NCI-H1694 treated with DMSO at 0.1 percent for 48 hours (cell line): ENCODE results near the gene IFT27.
"Not testable (repeated sequence)": the region's sequence is repeated elsewhere in the genome, so short reads cannot be mapped to it uniquely, and the experiment has no call there.

Experiments used
- DNase-seq: peaks from one replicate; lab custom pipeline; 2025; lab: John Stamatoyannopoulos, UW

Gene IFT27

DNA sequence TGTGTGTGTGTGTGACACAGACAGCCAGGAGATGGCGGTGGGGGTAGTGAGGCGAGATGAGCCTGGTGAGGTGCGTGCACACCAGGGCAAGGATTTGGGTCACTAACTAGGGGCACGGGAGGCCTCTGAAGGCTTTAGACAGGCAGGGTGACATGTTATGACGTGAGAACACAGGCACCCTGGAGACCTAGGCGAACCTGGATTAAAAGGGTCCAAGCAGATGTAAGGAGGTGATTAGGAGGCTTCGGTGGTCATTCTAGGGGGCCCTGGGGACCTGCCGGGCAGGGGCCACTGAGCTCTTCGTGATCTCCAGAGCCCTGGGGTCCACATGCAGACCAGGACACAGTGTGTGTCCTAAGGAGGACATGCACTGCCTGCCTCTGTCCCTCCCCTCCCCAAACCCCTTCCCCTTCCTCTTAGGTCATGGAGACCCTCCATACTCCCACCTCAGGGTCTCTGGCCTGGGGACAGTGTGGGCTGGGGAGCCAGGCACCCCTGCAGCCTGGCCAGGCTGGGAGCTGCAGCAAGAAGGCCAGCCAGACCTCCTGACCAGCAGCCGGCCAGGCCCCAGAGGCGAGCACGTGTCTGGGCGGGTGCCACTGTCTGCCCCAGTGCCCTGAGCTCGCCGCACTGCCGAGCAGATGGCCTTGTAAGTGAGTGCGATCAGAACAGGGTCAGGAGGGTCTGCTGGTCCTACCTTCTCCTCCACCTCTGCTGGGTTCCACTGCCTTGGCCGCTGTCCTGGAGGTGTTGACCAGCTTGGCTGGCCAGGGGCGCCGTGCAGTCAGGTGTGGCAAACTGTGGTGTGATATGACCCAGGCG is 32.1 kb downstream of the IFT27 start:
- no peak for DNase-seq

DNA sequence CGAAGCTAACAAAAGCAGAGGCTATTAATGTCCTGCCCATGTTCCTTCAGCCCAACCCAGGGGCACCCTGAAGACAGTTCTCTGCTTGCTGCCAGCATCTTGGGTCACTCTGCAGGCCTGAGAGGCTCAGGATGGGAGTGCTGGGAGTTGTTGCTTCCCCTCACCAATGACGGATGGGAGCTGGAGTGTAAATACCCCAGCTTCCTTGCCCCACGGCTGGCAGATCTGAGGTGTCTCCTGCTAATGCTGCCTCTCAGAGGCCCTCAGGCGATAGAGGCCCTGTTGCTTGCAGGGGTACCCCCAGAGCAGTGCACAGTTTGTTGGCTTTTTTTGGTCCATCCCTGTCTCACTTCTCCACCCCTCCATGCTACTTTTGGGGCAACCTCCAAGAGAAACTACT is 32.9 kb downstream of the IFT27 start:
- DNase-seq, result no peak

DNA sequence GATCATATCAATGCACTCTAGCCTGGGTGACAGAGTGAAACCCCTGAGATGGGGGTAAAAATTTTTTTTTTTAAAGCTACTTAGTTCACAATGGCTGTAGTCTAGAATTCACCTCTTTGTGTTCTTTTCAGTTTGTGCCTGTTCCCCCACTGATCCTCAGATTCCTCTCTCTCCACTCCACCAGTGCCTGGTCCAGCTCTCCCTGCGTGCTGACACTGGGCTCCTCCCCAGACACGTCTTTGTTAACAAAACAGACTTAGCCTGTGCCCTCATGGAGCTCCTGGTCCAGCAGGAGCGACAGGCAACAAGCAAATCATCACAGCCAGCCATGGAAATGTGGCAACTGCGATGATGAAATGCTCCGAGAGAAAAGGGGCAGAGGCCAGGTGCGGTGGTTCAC is 34.0 kb downstream of the IFT27 start:
- no peak for DNase-seq

DNA sequence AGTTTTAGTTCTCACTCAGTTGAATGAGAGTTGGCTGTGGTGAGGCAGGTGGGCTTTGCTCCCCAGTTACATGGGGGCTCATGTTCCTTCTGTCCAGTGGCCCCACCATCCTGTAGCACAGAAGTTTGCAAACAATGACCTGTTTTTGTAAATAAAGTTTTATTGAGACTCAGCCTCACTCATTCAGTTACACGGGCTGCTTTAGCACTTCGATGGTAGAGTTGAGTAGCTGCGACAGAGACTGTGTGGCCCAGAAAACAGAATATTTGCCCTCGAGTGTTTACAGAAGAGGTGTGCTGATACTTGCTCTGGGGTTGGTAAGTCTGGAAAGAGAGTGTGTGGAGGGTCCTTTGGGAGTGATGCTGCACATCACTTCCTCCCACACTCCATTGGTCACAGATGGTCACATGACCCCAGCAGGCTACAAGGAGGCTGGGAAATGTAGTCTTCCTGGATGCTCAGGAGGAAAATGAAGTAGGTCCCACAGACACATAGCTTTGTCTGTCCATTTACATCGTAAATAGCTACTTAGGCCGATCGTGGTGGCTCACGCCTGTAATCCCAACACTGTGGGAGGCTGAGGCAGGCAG is 34.6 kb downstream of the IFT27 start:
- DNase-seq, result no peak

DNA sequence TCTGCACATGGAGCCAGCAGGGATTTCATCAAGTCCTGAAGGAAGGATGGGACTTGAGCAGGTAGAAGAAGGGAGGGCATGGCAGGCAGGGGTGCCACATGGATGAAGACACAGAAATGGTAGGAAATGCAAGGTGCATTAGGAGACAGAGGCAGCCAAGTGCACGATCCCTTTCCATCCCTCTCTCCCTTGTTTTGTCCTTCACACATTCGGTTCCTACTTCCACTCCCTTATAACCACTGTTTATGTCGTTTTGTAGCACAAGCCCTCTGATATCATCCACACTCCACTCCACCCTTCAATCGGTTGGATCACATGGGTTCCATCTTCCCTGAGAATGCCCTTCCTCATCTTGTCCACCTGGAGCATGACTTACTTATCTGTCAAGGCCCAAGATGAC is 35.2 kb downstream of the IFT27 start:
- no peak for DNase-seq

DNA sequence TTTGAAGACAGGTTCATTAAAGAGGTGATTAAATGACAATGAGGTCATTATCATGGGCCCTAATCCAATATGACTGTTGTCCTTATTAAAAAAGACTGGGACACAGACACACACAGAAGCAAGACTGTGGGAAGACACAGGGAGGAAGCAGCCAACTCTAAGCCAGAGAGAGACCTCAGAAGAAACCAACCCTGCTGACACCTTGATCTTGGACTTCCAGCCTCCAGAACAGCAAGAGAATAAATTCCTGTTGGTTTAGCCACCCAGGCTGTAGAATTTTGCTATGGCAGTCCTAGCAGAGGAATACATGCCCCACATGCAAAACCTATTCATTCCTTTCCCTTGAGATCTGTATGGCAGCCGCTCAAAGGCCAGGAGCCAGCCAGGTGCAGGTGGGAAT is 36.7 kb downstream of the IFT27 start:
- no peak for DNase-seq

DNA sequence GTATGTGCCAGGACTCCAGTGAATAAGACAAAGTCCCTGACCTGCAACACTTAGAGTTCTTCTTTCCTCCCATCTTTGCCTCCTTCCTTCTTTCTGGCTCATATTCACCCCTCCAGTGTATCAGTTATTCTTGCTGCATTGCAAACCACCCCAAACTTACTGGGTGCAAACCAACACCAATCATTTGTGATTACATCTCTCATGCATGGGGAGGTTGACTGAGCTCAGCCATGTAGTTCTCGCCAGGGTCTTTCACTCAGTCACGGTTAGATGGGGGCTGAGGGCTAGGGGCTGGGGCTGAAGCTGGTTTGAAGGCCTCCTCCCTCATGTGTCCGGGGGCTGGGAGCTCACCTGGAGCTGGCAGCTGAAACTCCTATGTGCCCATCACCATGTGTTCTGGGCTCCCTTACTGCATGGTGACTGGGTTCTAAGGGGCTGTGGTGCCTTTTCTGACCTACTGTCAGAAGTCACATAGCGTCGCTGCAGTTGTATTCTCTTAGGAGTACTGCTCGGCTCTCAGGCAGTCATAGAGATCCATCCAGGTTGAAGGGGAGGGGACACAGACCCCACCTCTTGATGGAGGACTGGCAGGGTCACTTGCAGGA is 37.4 kb downstream of the IFT27 start:
- DNase-seq, result no peak

DNA sequence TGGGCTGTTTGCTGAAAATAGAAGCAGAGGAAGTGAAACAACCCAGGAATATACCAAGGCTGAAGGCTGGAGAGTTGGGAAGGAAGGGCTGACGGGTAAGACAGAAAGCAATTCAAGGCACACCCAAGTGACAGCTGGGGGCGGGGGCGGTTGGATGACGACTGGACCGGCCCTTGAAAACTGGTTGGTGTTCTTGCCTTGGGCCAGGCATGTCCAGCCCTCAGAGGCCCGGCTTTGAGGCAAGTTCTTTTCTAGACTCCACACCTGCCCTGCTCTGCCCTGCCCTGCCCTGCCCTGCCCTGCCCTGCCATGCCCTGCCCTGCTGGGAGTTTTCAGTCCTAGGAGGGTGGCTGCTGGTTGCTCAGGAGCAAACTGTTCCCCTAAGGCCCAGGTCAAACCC is 38.1 kb downstream of the IFT27 start:
- DNase-seq, result no peak

DNA sequence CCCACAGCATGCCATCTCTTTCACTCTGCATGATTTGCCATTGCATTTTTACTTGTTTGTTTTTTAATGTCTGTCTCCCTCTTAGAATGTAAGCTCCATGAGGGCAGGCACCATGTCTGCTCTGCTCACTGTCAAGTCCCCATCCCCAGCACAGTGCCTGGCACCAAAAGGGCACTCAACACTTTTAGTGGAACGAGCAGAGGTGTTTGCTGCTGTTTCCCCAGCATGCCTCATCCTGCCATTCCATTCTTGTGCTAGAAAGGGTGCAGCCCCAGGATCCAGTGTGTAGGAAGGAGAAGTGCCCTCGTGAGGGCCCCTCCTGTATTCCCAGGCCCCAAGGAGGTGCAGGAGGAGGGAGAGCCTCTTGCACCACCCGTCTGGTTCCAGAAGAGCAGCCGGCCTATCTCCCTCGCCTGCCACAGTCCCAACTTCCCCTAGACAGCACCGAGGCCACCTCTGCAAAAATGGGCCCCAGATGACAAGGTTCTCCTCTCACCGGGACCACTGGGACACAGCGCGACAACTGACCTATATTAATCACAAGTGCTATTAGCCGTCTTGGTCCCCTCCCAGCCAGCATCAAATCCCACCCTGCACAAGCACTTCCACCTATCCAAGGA is 39.1 kb downstream of the IFT27 start:
- DNase-seq, result no peak

DNA sequence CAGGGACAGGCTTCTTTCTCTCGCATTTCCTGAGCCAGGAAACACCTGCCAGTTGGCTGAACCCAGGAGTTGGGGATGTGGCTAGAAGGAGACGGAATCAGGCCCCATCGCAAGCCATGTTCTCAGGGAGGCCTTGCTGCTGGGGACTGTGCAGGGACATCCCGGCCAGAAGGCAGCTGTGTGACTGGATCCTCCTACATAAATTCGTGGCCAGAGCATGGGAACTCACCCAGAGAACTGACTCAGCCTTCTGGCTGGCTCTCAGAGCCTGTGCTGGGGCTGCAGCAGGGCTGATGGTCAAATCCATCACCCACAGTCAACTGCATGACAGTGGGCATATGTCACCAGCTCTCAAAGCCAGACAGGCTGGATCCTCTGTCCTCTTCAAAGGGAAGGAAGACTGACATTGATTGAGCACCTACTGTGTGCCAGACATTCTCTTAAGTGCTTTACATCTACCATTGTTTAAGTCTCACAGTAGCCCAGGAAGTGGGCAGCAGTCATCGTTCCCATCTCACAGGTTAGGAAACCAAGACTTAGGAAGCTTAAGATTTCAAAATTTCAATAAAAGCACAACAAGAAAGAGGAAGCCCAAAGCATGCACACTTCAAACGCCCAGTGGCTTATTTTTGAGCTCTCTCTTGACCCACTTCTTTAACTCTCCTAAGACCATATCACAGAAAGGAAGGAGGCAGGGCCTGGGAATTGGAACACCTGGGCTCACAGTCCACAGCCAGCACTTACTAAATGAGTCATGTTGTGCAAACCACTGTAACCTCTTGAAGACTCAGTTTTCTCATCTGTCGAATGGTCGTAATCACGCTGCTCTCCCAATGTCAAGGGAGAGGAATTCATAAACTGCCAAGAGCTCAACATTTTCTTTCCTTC is 41.5 kb downstream of the IFT27 start:
- DNase-seq, result no peak

DNA sequence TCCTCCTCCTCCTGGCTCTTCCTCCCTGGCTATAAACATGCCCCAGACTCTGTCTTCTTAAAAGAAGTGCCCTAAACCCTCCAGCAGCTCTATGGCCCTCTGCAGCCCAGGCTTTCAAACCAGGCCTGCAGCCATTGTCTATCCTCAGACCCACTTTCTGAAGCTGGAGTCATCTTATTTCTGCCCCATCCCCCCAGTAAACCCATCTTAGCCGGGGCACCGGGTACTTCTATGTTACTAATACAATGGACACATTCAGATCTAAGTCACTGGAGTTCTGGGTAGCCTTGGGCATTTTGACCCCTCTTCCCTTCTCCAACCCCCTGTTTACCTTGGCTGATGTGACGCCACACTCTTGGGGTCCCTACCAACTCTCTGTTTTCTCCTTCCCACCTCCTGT is 42.6 kb downstream of the IFT27 start:
- no peak for DNase-seq

DNA sequence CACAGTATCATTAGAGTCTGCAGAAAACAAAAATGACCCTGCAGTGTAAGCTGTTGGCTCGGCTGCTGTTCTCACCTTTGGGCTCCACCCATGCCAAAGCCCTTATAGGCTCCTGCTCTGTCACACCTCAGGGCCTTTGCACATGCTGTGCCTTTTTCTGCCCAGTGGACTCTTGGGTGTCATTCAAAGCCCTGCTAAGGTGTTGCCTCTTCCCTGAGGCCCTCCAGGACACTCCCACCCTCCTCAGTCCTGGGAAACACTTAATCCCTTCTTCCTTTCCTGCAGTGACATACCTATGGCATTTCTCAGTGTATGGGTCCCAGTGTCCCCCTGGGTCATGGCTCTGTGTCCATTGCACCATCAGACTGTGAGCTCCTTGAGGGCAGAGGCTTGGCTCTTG is 43.3 kb downstream of the IFT27 start:
- DNase-seq, result no peak

DNA sequence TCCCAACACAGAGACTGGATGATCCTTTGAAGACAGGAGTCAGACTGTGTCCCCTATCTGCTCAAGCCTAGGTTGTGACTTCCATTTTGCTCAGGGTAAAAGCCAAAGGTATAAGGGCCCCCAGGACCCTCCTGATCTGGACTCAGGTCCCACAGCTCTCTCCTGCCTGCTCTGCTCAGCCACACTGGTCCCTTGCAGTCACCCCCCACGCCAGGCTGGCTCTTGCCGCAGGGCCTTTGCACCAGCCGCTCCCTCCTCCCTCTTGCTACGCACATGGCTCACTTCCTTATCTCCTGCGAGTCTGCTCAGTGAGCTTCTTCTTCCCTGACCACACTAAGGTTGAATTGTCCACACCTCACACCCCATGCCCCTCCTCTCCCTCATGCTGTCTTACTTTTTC is 44.0 kb downstream of the IFT27 start:
- DNase-seq, result no peak

DNA sequence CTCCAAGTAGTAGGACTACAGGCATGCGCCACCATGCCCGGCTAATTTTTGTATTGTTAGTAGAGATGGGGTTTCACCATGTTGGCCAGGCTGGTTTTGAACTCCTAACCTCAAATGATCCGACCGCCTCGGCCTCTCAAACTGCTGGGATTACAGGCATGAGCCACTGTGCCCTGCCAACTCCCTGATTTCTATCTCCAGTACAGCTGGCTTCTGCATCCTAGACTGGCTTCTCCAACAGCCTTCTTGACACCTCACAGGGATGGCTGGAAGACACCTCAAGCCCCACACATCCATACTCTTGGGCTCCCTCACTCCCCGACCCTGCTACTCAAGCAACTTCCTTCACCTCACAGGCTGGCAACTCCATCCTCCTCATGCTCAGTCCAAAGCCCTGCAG is 44.6 kb downstream of the IFT27 start:
- DNase-seq, result not testable (repeated sequence)

DNA sequence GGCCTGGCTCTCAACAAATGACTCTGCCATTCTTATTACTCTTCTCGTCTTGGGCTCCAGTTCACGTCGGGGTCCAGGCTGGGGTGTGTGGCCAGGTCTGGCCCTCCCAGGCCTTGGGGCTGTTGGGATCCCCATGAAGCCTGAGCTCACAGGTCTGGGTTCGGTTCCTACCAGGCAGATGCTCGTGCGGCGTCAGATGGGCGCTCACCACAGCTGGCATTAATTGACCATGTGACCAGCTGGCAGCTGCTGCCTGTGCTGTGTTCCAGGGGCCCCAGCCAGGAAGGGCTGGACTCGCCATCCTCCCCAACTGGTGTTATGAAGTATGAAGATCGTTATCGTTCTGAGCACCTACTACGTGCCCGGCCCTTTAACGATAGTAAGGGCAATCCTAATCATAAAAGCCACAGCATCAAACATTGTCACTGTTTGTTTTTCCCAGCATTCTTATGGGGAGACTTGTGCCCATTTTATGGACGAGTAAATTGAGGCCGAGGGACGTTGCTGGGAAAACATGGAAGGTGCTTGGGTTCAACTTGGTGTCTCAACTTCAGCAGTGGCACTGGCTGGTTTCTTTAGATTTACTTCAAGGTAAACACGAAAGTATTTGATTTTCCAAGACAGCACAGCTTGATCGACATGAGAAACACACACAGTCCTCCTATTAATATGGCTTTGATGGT is 45.6 kb downstream of the IFT27 start:
- no peak for DNase-seq

DNA sequence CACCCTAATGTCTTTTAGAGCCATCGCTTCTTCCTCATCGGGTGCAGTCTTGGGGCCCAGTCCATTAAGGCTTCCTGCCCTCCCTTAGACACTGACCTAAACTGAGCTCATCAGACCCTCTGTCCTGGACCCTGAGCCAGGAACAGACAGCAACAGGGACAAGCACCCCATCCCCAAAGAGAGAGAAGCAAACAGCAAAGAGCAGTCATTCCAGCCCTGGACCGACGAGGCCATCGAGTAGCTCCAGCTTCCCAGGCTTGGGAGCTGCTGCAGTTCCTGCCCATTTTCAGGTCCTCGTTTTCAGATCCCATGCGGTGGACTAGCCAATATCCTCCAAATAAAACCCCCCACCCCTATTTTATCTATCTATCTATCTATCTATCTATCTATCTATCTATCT is 46.6 kb downstream of the IFT27 start:
- no peak for DNase-seq

DNA sequence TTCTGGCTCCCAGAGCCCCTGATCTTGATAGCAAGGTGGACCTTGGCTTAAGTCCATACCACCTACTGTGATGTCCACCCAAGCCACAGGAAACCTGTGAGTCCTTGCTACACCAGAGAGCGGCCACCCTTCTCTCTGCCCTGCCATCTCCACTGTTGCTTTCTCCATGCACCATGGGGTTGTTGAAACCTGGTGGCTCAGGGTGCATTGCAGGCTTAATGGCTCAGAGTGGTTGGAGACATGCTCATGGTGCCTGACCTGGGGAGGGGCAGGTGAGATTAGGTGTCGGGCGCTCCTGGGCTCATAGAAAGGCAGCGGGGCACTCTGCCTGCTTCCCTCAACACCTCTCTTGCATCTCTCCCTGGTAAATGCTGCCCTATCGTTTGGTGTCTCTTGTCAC is 47.4 kb downstream of the IFT27 start:
- DNase-seq, result no peak

DNA sequence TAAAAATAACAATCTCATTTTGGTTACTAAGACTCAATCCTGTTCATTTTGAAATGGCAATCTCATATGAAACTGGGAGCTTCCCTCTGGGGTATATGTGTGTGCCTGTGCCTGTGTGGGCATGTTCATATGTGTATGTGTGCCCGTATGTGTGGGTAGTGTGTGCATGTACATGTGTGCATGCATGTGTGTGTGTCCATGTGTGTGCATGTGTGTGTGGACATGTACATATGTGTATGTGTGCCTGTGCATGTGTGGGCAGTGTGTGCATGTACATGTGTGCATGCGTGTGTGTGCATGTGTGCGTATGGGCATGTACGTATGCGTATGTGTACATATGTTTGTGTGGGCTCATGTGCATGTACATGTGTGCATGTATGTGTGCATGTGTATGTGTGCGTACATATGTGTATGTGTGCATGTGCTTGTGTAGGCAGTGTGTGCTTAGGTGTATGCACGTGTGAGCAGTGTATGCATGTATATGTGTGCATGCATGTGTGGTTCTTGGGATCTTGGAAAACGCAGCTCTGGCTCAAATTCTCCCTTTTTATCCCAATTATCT is 47.9 kb downstream of the IFT27 start:
- no peak for DNase-seq

DNA sequence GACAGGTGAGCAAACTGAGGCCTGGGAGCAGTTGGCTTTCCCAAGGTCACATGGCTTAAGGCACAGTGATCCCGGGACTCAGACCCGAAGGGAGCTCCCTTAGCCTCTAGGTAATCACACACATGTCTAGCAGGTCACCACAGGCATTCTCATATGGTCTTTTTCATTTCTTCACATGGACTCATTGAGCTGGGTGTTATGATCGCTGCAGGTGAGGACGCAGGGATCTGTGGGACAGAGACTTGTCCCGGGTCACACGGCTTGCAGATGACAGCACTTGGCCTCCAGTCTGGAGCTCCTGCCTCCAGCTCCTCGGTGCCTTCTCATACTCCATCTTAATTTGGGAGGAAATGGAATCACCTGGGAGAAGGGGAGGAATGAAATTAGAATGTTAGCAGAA is 48.8 kb downstream of the IFT27 start:
- DNase-seq, result no peak

DNA sequence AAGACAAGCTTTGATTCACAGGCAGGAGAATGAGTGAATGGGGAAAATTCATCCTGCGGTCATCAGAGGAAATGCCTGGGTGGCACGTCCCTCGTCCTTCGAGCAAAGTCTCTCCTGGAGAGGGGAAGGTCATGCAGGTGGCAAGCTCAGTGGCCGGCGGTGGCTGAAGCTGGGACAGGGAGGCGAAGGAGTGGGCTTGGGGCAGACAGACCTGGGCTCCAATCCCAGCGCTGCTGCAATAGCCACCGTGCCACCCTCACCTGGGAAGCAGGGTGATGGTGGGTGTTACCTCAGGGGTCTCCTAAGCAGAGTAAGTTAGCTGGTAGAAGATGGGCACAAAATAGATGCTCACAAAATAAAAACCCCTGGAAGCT is 49.9 kb downstream of the IFT27 start:
- DNase-seq, result no peak

DNA sequence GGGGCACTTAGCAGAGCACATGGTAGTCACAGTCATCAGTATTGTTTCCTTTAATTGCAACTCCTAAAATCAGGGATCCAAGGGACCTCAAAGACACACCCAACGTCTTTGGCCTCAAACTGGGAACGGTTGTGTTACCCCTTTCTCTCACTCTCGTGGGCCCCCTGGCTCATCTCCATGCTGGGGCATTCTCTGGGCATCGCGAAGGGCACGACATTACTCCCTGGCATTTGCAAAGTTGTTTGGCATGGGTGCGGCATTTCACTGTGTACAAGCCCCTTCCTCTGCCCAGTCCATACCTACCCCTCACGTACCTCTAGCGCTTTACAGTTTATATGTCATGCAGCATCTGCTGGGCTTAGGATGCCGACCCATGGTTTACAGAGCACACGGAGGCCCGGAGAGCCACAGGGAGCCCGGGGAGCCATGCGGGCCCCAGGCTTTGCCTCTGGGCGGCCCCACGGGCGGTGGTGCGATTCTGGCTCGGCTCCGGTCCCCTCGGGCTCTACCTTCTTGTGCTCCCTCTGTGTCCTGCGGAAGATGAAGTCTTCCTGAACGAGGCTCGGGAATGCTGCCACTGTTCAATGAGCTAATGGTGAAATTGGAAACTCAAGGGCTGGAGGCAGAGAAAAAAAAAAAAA is 50.4 kb downstream of the IFT27 start:
- DNase-seq, result no peak
